Omental fat pad (tissue), 4 donors: Measurements from ENCODE around the gene FAM171A2. TPM values are rescaled to one million over a fixed set of nuclear protein-coding genes. Genes with fewer than 3 reads are reported as not detected.

Source experiments
- ATAC-seq: fragments of 150-250 bp; one replicate; pipeline ENCODE4 v1.9.1; 2016; ENCODE audit warnings: mild to moderate bottlenecking, moderate library complexity; ENCODE audit not compliant: low FRiP score
- DNase-seq: peaks from one replicate; pipeline ENCODE4 v3.0.0-alpha.2; 2019; ENCODE audit warnings: low spot score
- total RNA-seq, 4 donors: library from RNA; depleted of rRNA; stranded (reverse); fragments of >200 nt; gene quantifications; one replicate each; pipeline ENCODE4 v1.1.0, GENCODE V29; 2016
- TF ChIP-seq, protein P1 (sequence below), 3 donors: fragments of 450-650 bp; IDR thresholded peaks; one replicate each; pipeline ENCODE4 v1.5.1; 2016 to 2017; ENCODE audit warnings: antibody characterized with exemption in 3 of 3, mild to moderate bottlenecking in 3 of 3, moderate library complexity in 2 of 3

Gene FAM171A2
- total RNA-seq, 4 donors from 2014 or later = 0.56 to 3.5 (median 0.95) TPM

GRCh38 chr17:44318077-44318892, 45.4 kb downstream of the FAM171A2 start:
- no peak for ATAC-seq
- TF ChIP-seq, protein P1, sequence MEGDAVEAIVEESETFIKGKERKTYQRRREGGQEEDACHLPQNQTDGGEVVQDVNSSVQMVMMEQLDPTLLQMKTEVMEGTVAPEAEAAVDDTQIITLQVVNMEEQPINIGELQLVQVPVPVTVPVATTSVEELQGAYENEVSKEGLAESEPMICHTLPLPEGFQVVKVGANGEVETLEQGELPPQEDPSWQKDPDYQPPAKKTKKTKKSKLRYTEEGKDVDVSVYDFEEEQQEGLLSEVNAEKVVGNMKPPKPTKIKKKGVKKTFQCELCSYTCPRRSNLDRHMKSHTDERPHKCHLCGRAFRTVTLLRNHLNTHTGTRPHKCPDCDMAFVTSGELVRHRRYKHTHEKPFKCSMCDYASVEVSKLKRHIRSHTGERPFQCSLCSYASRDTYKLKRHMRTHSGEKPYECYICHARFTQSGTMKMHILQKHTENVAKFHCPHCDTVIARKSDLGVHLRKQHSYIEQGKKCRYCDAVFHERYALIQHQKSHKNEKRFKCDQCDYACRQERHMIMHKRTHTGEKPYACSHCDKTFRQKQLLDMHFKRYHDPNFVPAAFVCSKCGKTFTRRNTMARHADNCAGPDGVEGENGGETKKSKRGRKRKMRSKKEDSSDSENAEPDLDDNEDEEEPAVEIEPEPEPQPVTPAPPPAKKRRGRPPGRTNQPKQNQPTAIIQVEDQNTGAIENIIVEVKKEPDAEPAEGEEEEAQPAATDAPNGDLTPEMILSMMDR (IDR thresholded peaks at IDR 0.05) = no peak
- no peak for DNase-seq

GRCh38 chr17:44317545-44317944, 46.1 kb downstream of the FAM171A2 start:
- ATAC-seq = no peak
- TF ChIP-seq, protein P1 (IDR thresholded peaks at IDR 0.05) = no peak
- no peak for DNase-seq

GRCh38 chr17:44315760-44316731, 47.6 kb downstream of the FAM171A2 start:
- TF ChIP-seq, protein P1 (IDR thresholded peaks at IDR 0.05) = no peak
- DNase-seq = no peak
- no peak for ATAC-seq

GRCh38 chr17:44314869-44315661, 48.6 kb downstream of the FAM171A2 start:
- DNase-seq (no peak), ATAC-seq (no peak)
- TF ChIP-seq, protein P1 (IDR thresholded peaks at IDR 0.05) = no peak

- ATAC-seq = no peak
- DNase-seq = no peak
- TF ChIP-seq, protein P1 (IDR thresholded peaks at IDR 0.05) = no peak
Observed at GRCh38 chr17:44314524-44314868, 49.2 kb downstream of the FAM171A2 start.

DNA sequence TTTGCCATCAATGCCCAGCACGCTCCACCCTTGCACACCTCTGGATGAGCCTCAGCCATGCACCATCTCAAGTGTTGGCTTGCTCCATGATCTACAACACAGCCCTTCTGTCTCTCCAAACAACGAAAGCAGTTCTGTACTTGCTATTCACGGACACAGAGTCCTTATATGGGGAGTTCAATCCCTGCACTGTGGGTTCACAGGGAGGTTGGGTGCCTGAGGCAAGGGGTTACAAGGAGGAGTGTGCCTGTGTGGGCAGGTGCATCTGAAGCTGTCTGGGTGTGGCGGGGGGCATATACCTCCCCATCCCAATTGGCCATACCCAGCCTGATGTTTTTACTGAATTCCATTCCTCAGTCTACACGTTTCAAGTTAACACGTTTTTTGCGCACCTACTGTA, 49.6 kb downstream of the FAM171A2 start:
- DNase-seq (no peak), ATAC-seq (no peak)
- TF ChIP-seq, protein P1 (IDR thresholded peaks at IDR 0.05) = no peak
